Peyer's patch (tissue), 4 donors: ENCODE measurements around the gene ZNF511. TPM values are rescaled to one million over a fixed set of nuclear protein-coding genes. Genes with fewer than 3 reads are reported as not detected.

Source experiments
- DNase-seq, 3 donors: peaks; one replicate each; pipeline ENCODE4 v3.0.0-alpha.2; 2017 to 2019
- H3K27ac ChIP-seq, 4 donors: fragments of 200-600 bp; sonication (generic); one replicate each; pipeline ENCODE4 v1.5.1; 2016 to 2019
- H3K27me3 ChIP-seq, 2 donors: fragments of 200-600 bp; sonication (generic); one replicate each; pipeline ENCODE4 v1.5.1; 2019
- H3K36me3 ChIP-seq, 3 donors: fragments of 200-600 bp; sonication (generic); one replicate each; pipeline ENCODE4 v1.5.1; 2016 to 2019
- H3K4me1 ChIP-seq, 4 donors: fragments of 200-600 bp; sonication (generic); one replicate each; pipeline ENCODE4 v1.5.1; 2016 to 2019
- H3K4me3 ChIP-seq, 4 donors: fragments of 200-600 bp; sonication (generic); 1 replicate in 3 of 4; 2 replicates in 1 of 4; pipeline ENCODE4 v1.5.1; 2016 to 2019; ENCODE audit warnings: mild to moderate bottlenecking in 1 of 4
- H3K9me3 ChIP-seq, 4 donors: fragments of 200-600 bp; sonication (generic); one replicate each; pipeline ENCODE4 v1.5.1; 2016 to 2019; ENCODE audit warnings: mild to moderate bottlenecking in 1 of 4
- CTCF ChIP-seq, 6 experiments: fragments of 450-650 bp in 4 of 6; fragments of 200-600 bp in 2 of 6; sonication (generic) in 1 of 6; IDR thresholded peaks; one replicate each; pipeline ENCODE4 v1.5.1; 2017 to 2019; ENCODE audit warnings: antibody characterized with exemption in 6 of 6, mild to moderate bottlenecking in 3 of 6, moderate library complexity in 1 of 6
- POLR2A ChIP-seq, 2 donors: fragments of 450-650 bp; IDR thresholded peaks; one replicate each; pipeline ENCODE4 v1.5.1; 2017; ENCODE audit warnings: antibody characterized with exemption in 2 of 2, mild to moderate bottlenecking in 2 of 2, moderate library complexity in 2 of 2
- total RNA-seq, 4 donors: library from RNA; depleted of rRNA; stranded (reverse); fragments of >200 nt; gene quantifications; one replicate each; pipeline ENCODE4 v1.1.0, GENCODE V29; 2016

The ZNF511 gene
- total RNA-seq, 4 donors from 2014 or later = 25.7 to 42.9 (median 30.5) TPM

- H3K4me3 ChIP-seq = no peak overlapping the region
- H3K4me1 ChIP-seq = no peaks in the 10 kb centered on the region
- no peak overlapping the region for H3K27ac ChIP-seq
- H3K36me3 ChIP-seq = peaks cover 0 to 89% (median 0%) of the 10 kb centered on the region in 3 donors
- no peaks in the 10 kb centered on the region for H3K27me3 ChIP-seq
- no peak for TF ChIP-seq CTCF (IDR thresholded peaks at IDR 0.05)
- no peak for TF ChIP-seq POLR2A (IDR thresholded peaks at IDR 0.05)
- no peak for DNase-seq
- no peaks in the 10 kb centered on the region for H3K9me3 ChIP-seq
Observed at GRCh38 chr10:133292919-133293809, 15.6 kb upstream of the ZNF511 start.

DNA sequence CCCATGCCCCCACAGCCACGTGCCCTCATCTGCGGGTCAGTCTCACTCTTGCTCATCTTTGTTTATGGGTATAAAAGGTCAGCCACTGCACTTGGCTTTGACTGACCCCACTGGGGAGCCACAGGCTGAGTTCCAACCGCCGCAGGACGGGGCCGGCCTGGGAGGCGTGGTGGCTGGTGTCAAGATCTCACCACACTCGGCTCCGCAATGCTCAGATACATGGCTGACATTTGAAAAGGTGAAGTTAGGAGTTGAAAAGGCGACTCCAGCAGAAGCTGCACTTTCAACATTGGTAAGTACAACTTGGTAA, 14.9 kb upstream of the ZNF511 start:
- TF ChIP-seq POLR2A (IDR thresholded peaks at IDR 0.05) (no peak), CTCF (IDR thresholded peaks at IDR 0.05) (no peak)
- Histone ChIP-seq H3K36me3 (peaks cover 0 to 89% (median 0%) of the 10 kb centered on the region in 3 donors), H3K9me3 (no peaks in the 10 kb centered on the region), H3K4me1 (no peaks in the 10 kb centered on the region), H3K4me3 (no peak overlapping the region), H3K27me3 (no peaks in the 10 kb centered on the region), H3K27ac (no peak overlapping the region)
- no peak for DNase-seq

DNA sequence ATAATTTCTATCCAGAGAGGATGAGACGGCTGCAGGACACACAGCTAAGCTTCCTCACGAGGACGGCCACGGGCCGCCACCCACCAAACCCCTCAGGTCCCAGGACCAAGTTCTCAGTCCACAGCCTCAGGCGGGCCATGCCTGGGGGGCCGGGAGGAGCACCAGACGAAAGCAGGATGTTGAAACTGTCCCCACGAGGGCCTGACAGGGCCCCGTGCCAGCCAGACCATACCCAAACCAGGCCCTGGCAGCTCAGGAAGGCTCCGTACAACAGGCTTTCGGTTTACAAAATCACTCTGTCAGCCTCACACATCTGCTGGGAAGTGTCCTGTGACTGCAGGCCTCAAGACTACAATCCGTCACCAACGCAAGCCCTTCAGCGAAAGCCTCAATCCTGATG, 14.5 kb upstream of the ZNF511 start:
- no peak overlapping the region for H3K27ac ChIP-seq
- H3K27me3 ChIP-seq = no peaks in the 10 kb centered on the region
- H3K4me3 ChIP-seq = no peak overlapping the region
- TF ChIP-seq CTCF (IDR thresholded peaks at IDR 0.05) (no peak), POLR2A (IDR thresholded peaks at IDR 0.05) (no peak)
- H3K9me3 ChIP-seq = no peaks in the 10 kb centered on the region
- no peak for DNase-seq
- H3K4me1 ChIP-seq = no peaks in the 10 kb centered on the region
- peaks cover 0 to 89% (median 0%) of the 10 kb centered on the region in 3 donors for H3K36me3 ChIP-seq

GRCh38 chr10:133295426-133296320, 13.0 kb upstream of the ZNF511 start:
- no peak for TF ChIP-seq POLR2A (IDR thresholded peaks at IDR 0.05)
- TF ChIP-seq CTCF (IDR thresholded peaks at IDR 0.05) = no peak
- Histone ChIP-seq H3K27me3 (no peaks in the 10 kb centered on the region), H3K27ac (no peak overlapping the region), H3K36me3 (peaks cover 0 to 89% (median 0%) of the 10 kb centered on the region in 3 donors), H3K9me3 (no peaks in the 10 kb centered on the region), H3K4me1 (no peaks in the 10 kb centered on the region), H3K4me3 (no peak overlapping the region)
- no peak for DNase-seq

DNA sequence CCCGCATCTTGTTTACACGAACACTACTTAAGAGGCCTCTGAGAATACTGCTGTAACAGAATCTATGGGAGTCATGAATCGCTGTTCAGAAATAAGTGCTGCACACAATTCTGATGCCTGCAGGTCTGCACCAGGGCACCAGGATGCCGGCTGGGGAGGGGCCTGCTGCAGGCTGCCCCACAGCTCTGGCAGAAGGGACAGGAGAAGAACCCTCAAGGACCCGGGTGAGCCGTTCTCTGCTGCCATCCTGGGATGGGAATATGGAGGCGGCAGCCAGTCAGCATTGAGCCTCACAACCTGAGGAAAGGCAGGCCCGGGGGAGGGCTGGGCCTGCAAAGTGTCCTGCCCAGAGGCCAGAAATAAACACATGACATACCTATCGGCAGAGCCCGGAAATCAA, 11.2 kb upstream of the ZNF511 start:
- no peaks in the 10 kb centered on the region for H3K4me1 ChIP-seq
- H3K9me3 ChIP-seq = no peaks in the 10 kb centered on the region
- DNase-seq = no peak
- no peak overlapping the region for H3K4me3 ChIP-seq
- no peak for TF ChIP-seq CTCF (IDR thresholded peaks at IDR 0.05)
- no peak for TF ChIP-seq POLR2A (IDR thresholded peaks at IDR 0.05)
- H3K27ac ChIP-seq = no peak overlapping the region
- no peaks in the 10 kb centered on the region for H3K27me3 ChIP-seq
- peaks cover 0 to 97% (median 0%) of the 10 kb centered on the region in 3 donors for H3K36me3 ChIP-seq
